ENCODE measurements around the gene PTGIS.

Gene PTGIS

GRCh38 chr20:49461894-49462620 lies 105.9 kb downstream of the PTGIS start:
- DNase-seq, result no peak

DNA sequence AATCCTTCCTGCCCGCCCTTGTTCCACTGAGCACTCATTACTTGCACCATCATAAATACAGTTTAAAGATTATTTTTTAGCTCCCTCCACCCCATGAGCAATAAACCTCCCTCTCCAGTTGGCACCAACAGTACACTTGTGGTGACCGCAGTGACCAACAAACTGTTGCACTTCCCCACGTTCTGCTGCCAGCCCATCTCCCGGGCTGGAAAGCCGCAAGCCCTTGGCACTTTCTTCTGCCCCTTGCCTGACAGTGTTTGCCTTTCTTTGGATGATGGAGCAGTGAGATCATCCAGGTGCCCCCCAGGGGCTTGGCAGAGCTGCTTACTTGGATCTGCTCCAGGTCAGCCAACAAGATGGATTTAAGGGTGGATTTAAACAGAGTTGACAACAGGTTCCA lies 107.0 kb downstream of the PTGIS start:
- no peak for DNase-seq

GRCh38 chr20:49460131-49460530 lies 107.8 kb downstream of the PTGIS start:
- no peak for DNase-seq

GRCh38 chr20:49459684-49460083 lies 108.3 kb downstream of the PTGIS start:
- DNase-seq, result no peak

DNA sequence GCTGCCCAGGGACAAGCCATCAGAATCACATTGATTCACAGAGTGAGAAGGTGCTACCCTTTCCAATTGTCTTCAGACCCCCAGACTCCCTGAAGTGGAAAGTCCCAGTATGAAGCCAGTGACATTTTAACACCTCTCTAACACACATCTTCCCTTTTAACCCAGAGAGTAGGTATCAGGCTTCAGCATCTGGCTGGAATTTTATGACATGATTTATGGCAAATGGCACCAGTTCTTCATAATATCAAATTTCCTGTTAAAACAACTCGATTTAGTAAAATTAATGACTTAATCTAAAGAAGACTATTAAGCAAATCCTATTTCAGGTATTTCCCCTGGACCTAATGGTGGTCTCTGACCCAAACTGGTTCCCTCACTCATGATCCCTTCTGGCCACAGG lies 110.5 kb downstream of the PTGIS start:
- DNase-seq, result no peak

- no peak for DNase-seq
Measured at GRCh38 chr20:49456646-49457045, 111.3 kb downstream of the PTGIS start.

DNA sequence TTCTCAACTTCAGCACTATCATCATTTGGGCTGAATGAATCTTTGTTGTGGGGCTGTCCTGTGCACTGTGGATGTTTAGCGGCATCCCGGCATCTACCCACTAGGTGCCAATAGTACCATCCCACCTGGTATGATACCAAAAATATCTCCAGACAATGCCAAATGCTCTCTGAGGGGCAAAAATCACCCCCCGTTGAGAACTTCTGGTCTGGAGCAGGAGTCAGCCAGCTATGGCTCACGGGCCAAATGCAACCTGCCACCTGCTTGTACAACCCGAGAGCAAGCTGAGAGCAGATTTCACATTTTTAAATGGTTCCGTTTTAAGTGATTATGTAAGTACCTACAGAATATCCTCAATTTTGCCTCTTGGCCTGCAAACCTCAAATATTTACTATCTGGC lies 112.2 kb downstream of the PTGIS start:
- no peak for DNase-seq

Measured in CD4-positive, alpha-beta T cell treated with Interleukin-21 for 1 hour (primary cell).